Adrenal gland (tissue), 5 donors: Measurements from ENCODE around the gene EEF1AKMT2.

Experiments
- POLR2A ChIP-seq, 2 donors: fragments of 450-650 bp; IDR thresholded peaks; one replicate each; pipeline ENCODE4 v1.6.1; 2017; ENCODE audit warnings: antibody characterized with exemption in 2 of 2, mild to moderate bottlenecking in 2 of 2, moderate library complexity in 1 of 2
- TF ChIP-seq, protein P1 (sequence below), 6 experiments: fragments of 450-650 bp in 4 of 6; fragments of 200-600 bp in 2 of 6; sonication (generic) in 1 of 6; IDR thresholded peaks; 1 replicate in 5 of 6; 2 replicates in 1 of 6; pipeline versions ENCODE4 v1.5.1 to v1.8.0; 2016 to 2021; ENCODE audit warnings: antibody characterized with exemption in 6 of 6, mild to moderate bottlenecking in 2 of 6, moderate library complexity in 1 of 6
- donor health status: DM: no; HTN: no; CAD: no.

DNA sequence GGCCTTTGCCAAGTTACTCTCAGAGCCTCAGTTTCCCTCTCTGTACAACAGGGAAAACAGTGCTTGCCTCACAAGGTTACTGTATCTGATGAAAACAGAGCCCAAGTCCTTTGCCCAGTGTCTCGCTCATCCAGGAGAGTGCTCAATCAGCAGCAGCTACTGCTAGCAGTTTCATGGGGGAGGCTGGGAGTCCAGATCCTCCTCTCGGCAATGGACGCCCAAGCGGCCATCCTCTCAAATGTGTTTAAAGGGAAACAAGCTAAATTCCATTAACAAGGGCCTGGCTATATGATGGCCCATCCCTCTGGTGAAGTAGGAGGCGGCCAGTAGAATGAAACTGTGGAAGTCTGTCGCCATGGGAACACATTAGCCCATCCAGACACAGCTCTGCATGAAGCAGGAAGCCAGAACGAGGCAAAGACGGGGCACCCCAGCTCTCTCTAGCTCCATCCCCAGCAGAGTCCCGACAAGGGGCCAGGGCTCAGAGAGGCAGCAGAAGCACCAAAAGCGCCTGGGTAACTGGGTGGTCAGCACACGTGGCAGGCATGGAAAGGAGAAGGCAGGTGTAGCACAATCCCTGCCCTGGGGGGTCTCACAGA lies 82.7 kb downstream of the EEF1AKMT2 start:
- TF ChIP-seq, protein P1, sequence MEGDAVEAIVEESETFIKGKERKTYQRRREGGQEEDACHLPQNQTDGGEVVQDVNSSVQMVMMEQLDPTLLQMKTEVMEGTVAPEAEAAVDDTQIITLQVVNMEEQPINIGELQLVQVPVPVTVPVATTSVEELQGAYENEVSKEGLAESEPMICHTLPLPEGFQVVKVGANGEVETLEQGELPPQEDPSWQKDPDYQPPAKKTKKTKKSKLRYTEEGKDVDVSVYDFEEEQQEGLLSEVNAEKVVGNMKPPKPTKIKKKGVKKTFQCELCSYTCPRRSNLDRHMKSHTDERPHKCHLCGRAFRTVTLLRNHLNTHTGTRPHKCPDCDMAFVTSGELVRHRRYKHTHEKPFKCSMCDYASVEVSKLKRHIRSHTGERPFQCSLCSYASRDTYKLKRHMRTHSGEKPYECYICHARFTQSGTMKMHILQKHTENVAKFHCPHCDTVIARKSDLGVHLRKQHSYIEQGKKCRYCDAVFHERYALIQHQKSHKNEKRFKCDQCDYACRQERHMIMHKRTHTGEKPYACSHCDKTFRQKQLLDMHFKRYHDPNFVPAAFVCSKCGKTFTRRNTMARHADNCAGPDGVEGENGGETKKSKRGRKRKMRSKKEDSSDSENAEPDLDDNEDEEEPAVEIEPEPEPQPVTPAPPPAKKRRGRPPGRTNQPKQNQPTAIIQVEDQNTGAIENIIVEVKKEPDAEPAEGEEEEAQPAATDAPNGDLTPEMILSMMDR (IDR thresholded peaks at IDR 0.05), result no peak
- TF ChIP-seq POLR2A (IDR thresholded peaks at IDR 0.05), result no peak
